NCI-H446 (cell line): ENCODE measurements around the gene OR10G7.
"Not testable (repeated sequence)": the region's sequence is repeated elsewhere in the genome, so short reads cannot be mapped to it uniquely, and the experiment has no call there.

Source experiments
- DNase-seq, 2 experiments: peaks; one replicate each; lab custom pipeline; 2025; lab: John Stamatoyannopoulos, UW

OR10G7 gene

DNA sequence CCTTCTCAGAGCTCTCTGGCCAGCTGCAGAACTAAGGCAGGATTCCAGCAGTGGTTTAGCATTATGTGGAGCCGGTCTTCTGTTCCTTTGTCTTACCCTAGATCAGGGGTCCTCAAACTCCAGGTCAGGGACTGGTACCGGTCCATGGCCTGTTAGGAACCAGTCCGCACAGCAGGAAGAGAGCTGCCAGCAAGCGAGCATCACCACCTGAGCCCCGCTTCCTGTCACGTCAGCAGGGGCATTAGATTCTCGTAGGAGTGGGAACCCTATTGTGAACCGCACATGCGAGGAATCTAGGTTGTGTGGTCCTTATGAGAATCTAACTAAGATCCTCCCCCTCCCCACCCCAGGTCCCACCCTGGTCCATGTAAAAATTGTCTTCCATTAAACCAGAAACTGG is 1.6 kb downstream of the OR10G7 start:
- no peak for DNase-seq

DNA sequence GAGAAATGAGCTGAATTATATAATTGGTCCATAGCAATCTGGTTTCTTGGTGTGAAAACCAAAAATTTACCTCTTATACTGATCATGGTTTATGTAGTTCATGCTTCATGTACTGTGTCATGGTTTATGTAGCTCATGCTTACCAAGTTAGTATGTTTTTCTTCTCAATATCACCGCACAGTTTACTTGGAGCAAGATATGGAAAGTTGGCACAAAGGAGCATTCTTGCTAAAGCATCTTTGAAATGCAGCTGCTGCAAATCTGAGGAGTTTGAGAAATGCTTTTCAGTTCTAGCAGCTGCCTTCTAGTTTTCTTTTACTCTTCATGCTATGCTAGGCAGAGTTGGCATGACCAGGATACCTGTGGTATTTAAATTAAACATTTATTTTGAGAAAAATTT is 4.5 kb downstream of the OR10G7 start:
- no peak for DNase-seq

DNA sequence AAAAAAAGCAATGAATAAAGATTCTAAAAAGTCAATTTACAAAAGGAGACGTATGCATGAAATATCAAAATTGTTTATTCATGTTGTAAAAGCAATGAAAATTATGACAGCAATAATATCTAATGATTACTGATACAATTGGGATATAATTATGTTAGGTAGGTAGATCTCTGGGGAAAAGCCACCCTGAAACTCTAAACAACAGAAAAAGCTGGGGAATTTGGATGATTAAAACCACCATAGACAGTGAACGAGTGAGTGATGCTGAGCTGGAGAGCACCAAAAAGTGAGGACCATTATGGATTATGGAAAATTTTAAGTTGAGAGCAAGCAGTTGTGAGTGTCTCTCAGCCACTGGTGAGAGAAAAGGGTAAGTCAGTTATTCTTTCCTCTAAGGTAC is 14.6 kb downstream of the OR10G7 start, which contains the start of gene OR10G8:
OR10G8 (plus strand) TSS at position 301 of the 400 bp plus-strand sequence. CDS start 2,825 bp downstream, outside the sequence.
- DNase-seq: no peak

DNA sequence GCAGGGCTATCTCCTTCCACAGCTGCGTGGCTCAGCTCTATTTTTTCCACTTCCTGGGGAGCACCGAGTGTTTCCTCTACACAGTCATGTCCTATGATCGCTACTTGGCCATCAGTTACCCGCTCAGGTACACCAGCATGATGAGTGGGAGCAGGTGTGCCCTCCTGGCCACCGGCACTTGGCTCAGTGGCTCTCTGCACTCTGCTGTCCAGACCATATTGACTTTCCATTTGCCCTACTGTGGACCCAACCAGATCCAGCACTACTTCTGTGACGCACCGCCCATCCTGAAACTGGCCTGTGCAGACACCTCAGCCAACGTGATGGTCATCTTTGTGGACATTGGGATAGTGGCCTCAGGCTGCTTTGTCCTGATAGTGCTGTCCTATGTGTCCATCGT is 25.3 kb downstream of the OR10G7 start:
- not testable (repeated sequence) for DNase-seq

DNA sequence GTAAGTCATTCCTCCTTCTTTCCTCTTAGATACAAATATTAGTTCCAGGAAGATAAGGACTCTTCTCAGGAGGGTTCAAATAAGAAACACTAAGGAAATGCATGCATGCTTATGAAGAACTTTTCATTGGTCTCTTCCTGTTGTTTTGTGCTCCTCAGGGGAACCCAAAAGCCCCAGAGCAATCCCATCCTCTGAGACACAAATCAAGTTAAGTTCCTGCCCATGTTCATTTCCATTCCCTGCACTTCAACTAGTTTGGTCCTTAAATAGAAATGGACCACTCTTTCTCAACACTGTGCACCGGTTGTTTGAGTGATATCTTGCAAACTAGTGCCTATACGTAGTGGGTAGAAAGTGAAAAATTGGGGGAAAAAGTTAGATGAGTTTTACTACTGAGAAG is 28.4 kb downstream of the OR10G7 start, which contains the start of gene OR10G4:
OR10G4 (plus strand) TSS at position 301 of the 400 bp plus-strand sequence. CDS start 2,578 bp downstream, outside the sequence.
- DNase-seq: no peak

DNA sequence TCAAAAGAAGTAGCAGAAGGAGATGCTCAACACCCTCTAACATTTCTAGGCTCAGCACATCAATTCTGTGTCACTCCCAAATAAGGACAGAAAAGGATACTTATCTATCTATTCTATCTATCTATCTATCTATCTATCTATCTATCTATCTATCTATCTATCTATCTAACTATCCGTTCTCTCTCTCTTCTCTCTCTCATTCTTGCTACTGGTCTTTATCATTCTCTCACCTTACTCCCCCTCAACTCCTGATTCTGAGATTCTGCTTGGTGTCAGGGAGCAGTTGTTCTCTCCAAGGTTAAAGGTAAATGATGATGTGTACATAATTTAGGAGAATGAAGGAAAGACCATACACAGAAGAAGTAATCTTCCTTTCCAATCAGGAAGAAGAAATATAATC is 46.0 kb downstream of the OR10G7 start, which contains the start of gene OR10G6:
OR10G6 (minus strand) TSS at position 43 of the 400 bp plus-strand sequence; CDS start at position 43, 0 bp downstream.
- no peak for DNase-seq
